DMS79 treated with DMSO at 0.1 percent for 48 hours (cell line): ENCODE results near the gene ABLIM1.

Experiments
- DNase-seq: peaks from one replicate; lab custom pipeline; 2025; lab: John Stamatoyannopoulos, UW

The ABLIM1 gene

DNA sequence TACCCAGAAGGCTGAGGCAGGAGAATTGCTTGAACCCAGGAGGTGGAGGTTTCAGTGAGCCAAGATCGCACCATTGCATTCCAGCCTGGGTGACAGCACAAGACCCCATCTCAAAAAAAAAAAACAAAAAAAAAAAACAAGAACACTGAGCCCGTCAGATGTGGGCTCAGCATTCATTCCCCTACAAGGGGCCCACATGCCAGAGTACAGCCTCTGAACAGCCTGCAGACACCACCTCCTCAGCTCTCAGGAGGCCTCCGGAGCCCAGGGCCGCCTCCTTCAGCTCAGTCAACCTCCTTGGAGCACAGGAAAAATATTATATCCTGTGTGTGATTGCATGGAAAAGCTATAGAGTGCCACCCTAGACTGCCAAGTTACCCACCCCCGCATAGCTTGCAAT is 112.3 kb downstream of the ABLIM1 start:
- DNase-seq: no peak

GRCh38 chr10:114545071-114545470 is 113.0 kb downstream of the ABLIM1 start:
- DNase-seq: no peak

- no peak for DNase-seq
Observed at GRCh38 chr10:114544045-114544659, 113.9 kb downstream of the ABLIM1 start.

DNA sequence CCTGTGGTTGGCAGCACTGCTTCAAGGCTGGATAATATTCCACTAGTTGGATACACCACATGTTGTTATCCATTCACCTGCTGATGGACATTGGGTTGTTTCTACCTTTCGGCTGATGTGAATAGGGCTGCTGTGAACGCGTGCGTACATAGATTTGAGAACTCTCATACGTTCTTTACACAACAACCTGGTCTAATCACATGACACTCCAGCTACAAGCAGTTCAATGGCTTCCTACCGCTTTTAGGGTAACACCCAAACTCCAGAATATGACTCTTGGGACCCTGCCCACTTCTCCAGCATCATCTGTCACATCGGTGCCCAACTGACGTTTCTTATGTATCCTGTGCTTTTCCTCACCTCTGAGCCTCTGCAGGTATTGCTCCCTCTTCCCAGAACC is 114.6 kb downstream of the ABLIM1 start:
- no peak for DNase-seq

- no peak for DNase-seq
Observed at GRCh38 chr10:114542373-114542772, 115.7 kb downstream of the ABLIM1 start.

DNA sequence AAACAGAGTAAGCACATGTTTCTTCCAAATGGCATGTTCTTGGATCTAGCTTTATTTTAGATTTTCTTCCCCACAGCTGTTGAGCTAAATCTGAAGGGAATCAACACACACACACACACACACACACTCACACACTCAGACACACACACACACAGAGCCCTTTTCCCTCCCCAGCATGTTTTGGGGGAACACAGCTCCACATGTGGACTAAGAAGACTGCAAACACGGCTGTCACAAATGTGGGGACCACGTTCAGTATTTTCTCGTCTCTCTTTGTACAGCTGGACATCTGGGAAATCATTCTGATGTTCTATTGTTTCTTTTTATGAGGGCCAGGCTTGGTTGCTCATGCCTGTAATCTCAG is 116.3 kb downstream of the ABLIM1 start:
- no peak for DNase-seq

DNA sequence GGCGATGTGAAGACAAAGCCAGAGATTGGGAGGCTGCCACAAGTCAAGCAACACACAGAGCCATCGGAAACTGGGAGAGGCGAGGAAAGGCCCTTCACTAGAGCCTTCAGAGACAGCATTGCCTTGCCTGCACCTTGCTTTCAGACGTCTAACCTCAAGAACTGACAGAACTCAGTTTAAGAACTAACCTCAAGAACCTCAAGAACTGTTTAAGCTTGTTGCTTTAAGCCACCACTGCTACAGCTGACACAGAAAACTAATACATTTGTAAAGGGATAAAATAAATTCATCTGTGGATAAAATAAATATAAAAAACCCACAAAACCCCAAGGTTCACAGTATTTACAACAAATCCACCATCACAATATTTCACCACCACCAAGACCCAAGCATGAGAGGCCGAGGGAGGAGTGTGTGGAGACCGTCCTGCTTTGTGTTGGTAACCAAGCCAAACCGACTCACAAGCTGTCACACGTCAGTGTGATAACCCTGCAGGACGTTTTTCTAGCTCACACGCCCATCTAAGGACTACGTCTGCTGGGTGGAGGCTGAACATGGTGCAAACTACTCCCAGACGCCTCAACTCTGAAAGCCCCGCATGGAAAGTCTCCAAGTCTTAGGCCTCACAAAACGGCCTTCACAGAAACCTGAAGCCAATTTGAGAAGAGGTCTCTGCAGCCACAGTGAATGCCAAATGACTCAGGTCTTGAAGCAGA is 116.8 kb downstream of the ABLIM1 start:
- DNase-seq: no peak

GRCh38 chr10:114540236-114540635 is 117.8 kb downstream of the ABLIM1 start:
- DNase-seq: no peak

- no peak for DNase-seq
Observed at GRCh38 chr10:114539623-114540022, 118.5 kb downstream of the ABLIM1 start.

- DNase-seq: no peak
Observed at GRCh38 chr10:114538181-114538906, 119.7 kb downstream of the ABLIM1 start.

- no peak for DNase-seq
Observed at GRCh38 chr10:114537736-114538135, 120.3 kb downstream of the ABLIM1 start.

- DNase-seq: no peak
Observed at GRCh38 chr10:114534571-114534981, 123.5 kb downstream of the ABLIM1 start.

- no peak for DNase-seq
Observed at GRCh38 chr10:114532226-114532625, 125.8 kb downstream of the ABLIM1 start.

DNA sequence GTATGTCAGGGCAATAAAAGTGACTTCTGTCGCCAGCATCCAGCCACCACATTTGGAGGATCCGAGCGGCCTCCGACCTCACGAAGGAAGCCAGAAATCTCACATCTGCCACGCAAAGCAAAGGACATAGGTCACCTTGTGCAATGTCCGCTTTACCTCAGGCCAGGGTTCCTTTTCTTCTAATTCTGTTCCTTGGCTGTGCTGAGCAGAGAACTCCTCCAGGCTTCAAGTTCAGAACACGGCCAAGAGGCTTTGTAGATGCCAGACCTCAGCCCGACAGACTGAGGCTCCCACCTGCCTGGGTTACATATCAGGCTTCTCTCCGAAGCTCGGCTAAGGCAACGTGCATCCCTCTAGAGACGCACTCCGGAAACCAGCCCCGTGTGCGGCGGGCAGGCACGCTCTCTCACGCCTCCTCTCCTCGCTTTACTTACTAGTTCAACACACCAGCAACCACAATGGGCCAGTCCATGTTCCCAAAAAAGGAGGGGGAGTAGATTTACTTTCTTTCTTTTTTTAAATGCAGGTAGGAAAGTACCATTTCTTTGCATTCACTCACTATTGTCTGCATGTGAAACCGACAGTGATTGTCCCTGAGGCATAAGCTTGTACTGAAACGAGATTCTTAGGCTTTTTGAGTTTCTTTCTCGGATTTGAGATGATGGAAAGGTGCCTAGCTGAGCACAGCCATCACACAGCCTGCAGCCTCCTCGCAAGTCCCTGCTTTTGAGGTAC is 131.4 kb downstream of the ABLIM1 start:
- peak; percentile 10 for DNase-seq

GRCh38 chr10:114526126-114526503 is 132.0 kb downstream of the ABLIM1 start:
- no peak for DNase-seq

DNA sequence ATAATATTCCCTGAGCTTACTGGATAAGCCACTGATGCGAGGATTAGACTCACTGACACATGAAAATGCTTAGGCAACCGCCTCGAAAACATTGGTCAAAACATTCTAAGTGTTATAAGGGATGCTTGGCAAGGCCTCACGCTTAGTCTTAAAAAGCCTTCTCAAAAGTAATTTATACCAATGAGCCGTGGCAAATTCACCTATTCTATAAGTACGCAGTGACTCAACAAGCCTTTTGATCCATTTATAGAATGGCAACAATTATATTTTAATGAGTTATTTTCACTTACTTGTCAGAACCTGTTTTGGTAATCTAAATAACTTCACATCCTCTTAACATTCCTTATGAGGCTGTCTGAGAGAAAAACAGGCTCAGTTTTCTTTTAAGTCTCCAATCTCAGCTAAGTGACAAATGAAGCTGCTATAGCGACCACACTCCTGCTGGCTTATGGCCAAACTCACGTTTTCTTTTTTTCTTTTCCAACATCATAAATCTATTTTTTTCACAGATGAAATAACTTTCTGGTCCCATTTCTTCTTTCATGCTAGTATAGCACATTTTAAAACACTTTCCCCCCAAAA is 132.6 kb downstream of the ABLIM1 start:
- peak; percentile 70 for DNase-seq

DNA sequence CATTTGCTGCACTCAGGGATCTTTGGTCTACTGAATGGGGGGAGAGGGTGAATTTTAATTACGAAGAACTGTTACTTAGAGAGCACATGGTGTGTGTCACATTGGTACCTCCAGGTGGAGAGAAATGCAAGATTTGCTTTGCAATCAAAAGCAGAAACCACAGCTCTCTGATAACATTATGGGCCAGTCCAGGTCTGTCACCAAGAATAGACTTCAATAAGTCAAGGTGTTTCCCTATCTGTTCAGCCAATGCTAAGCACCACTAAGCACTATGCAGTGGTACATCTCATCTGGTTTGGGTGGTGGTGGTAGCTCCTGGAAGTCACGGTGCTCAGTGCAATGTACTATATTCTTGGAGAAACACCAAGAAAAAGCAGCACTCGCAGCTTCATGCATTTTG is 134.2 kb downstream of the ABLIM1 start:
- DNase-seq: no peak

DNA sequence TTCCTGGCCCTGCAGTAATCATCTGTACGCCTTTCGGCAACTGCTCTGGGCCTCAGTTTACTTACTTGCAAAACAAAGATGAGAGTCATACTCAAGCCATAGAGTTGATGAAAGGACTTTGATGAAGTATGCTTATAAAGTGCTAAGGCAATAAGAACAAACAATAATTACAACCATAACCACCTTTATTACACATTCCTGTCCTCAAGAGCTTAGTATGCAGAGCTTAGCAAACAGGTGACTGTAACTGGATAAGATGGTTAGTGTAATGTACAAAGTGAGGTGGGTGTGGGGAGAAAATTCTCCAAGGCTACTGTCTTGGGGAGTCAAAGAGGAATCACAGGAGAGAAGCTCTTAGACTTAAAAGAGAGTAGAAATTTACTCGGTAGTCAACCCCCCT is 136.8 kb downstream of the ABLIM1 start:
- no peak for DNase-seq

DNA sequence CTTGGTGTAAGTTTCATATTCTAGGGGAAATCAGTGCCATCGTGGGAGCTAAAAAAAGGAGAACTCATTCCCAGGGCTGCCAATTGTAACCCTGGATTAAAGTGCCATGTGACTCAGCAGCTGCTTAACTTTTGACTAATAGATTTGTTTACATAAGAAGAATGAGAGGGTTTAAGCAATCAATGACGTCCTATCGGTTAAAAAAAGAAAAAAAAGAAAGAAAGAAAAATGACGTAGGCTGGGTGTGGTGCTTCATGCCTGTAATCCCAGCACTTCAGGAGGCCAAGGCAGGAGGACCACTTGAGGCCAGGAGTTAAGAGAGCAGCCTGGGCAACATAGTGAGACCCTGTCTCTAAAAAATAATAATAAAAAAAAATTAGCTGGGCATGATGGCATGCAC is 137.6 kb downstream of the ABLIM1 start:
- no peak for DNase-seq

- DNase-seq: no peak
Observed at GRCh38 chr10:114519756-114520293, 138.2 kb downstream of the ABLIM1 start.

DNA sequence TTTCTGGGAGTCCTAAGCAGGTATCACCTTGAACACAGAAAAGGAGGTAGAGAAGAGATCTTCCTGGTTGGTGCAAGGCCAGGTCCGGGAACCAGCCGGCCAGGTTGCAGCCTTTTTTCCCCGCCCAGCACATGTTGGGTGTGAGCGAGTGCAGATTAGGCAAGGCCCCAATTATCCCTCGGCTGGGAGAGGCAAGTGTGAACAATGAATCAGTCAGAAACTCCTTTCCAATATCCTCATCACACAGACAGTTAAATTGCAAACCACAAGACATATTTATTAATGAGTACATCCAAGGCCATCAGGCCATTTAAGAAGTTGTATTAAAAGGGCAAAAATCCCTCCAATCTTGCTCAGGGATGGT is 138.8 kb downstream of the ABLIM1 start:
- no peak for DNase-seq
